Vagina (tissue), 2 donors: ENCODE results near the gene CD1E. TPM values are rescaled to one million over a fixed set of nuclear protein-coding genes. Genes with fewer than 3 reads are reported as not detected.

Source experiments
- DNase-seq, 2 donors: peaks; one replicate each; pipeline ENCODE4 v3.0.0-alpha.2; 2017; ENCODE audit errors: extremely low spot score in 2 of 2
- H3K27ac ChIP-seq: fragments of 200-600 bp; sonication (generic); one replicate; pipeline ENCODE4 v1.5.1; 2019
- H3K27me3 ChIP-seq: fragments of 200-600 bp; sonication (generic); one replicate; pipeline ENCODE4 v1.5.1; 2019
- H3K36me3 ChIP-seq, 2 donors: fragments of 200-600 bp; sonication (generic); one replicate each; pipeline ENCODE4 v1.5.1; 2017 to 2019
- H3K4me1 ChIP-seq: fragments of 200-600 bp; sonication (generic); one replicate; pipeline ENCODE4 v1.5.1; 2019
- H3K4me3 ChIP-seq, 2 donors: fragments of 200-600 bp; sonication (generic); 1 replicate in 1 of 2; 2 replicates in 1 of 2; pipeline ENCODE4 v1.5.1; 2016 to 2019
- H3K9me3 ChIP-seq: fragments of 200-600 bp; sonication (generic); one replicate; pipeline ENCODE4 v1.5.1; 2019
- POLR2A ChIP-seq, 2 donors: fragments of 450-650 bp; IDR thresholded peaks; one replicate each; pipeline ENCODE4 v1.6.1; 2017; ENCODE audit warnings: antibody characterized with exemption in 2 of 2, mild to moderate bottlenecking in 2 of 2, moderate library complexity in 2 of 2
- POLR2AphosphoS5 ChIP-seq, 2 donors: sonication (generic); formaldehyde crosslinking; IDR thresholded peaks; one replicate each; pipeline ENCODE4 v1.9.0; 2017; ENCODE audit warnings: antibody characterized with exemption in 2 of 2, mild to moderate bottlenecking in 2 of 2, low read depth in 1 of 2; ENCODE audit not compliant: insufficient read depth in 1 of 2
- intact Hi-C: fragments of 100-400 bp; cut with DNase I; formaldehyde crosslinking; loops from one replicate; pipeline ENCODE4 v1.15.1; 2023
- total RNA-seq: library from RNA; depleted of rRNA; stranded (reverse); fragments of >200 nt; gene quantifications from one replicate; pipeline ENCODE4 v1.2.3, GENCODE V29; 2016
- TF ChIP-seq, protein P1 (sequence below), 3 experiments: fragments of 450-650 bp in 2 of 3; fragments of 200-600 bp in 1 of 3; sonication (generic) in 1 of 3; IDR thresholded peaks; one replicate each; pipeline ENCODE4 v1.5.1; 2017 to 2019; ENCODE audit warnings: antibody characterized with exemption in 3 of 3, mild to moderate bottlenecking in 2 of 3, moderate library complexity in 2 of 3

Gene CD1E
- total RNA-seq, 1 donor from 2014 or later = 2.5 TPM

DNA sequence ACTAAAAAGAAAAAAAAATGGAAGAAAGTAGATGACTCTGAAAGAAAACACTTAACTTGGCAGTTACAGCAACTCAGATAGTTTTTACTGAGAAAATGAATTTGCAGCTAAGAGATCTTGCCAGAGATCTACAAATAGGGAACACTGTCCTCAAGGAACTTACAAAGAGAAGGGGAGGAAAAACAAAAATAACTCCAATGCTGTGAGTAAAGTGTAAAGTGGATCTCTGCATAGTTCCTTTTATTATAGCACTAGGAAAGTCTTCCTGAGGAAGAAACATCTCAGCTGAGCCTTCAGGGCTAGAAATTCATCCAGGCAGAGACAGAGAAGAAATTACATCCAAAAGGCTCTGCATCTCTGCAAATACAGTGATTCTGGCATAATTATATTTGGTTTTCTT lies 26.2 kb upstream of the CD1E start:
- intact Hi-C loops = no loop called here

DNA sequence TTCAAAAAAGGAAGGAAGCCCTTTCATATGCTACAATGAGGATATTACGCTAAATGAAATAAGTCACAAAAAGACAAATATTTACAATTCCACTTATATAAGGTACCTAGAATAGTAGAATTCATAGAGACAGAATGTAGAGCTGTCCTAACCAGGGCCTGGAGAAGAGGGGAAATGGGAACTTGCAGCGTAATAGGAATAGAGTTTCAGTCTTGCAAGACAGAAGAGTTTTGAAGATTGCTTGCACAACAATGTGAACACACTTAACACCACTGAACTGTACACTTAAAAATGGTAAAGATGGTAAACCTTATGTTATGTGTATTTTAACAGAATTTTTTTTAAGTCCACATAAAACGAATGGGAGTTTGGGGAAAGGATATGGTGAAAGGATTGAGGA lies 25.3 kb upstream of the CD1E start:
- H3K4me1 ChIP-seq = no peaks in the 10 kb centered on the region
- H3K9me3 ChIP-seq = no peaks in the 10 kb centered on the region
- H3K27me3 ChIP-seq = no peaks in the 10 kb centered on the region
- no peaks in the 10 kb centered on the region for H3K36me3 ChIP-seq
- TF ChIP-seq POLR2AphosphoS5 (IDR thresholded peaks at IDR 0.05; ENCODE audit: insufficient read depth in 1 of 2, low read depth in 1 of 2) (no peak), POLR2A (IDR thresholded peaks at IDR 0.05) (no peak)
- TF ChIP-seq, protein P1, sequence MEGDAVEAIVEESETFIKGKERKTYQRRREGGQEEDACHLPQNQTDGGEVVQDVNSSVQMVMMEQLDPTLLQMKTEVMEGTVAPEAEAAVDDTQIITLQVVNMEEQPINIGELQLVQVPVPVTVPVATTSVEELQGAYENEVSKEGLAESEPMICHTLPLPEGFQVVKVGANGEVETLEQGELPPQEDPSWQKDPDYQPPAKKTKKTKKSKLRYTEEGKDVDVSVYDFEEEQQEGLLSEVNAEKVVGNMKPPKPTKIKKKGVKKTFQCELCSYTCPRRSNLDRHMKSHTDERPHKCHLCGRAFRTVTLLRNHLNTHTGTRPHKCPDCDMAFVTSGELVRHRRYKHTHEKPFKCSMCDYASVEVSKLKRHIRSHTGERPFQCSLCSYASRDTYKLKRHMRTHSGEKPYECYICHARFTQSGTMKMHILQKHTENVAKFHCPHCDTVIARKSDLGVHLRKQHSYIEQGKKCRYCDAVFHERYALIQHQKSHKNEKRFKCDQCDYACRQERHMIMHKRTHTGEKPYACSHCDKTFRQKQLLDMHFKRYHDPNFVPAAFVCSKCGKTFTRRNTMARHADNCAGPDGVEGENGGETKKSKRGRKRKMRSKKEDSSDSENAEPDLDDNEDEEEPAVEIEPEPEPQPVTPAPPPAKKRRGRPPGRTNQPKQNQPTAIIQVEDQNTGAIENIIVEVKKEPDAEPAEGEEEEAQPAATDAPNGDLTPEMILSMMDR (IDR thresholded peaks at IDR 0.05) = no peak
- no peak for DNase-seq
- intact Hi-C loops = no loop called here
- H3K4me3 ChIP-seq = no peak overlapping the region
- H3K27ac ChIP-seq = no peak overlapping the region

More for the DNA sequence above, 26.2 kb upstream of the CD1E start:
- TF ChIP-seq, protein P1 (IDR thresholded peaks at IDR 0.05) = no peak
- no peak for TF ChIP-seq POLR2AphosphoS5 (IDR thresholded peaks at IDR 0.05; ENCODE audit: insufficient read depth in 1 of 2, low read depth in 1 of 2)
- no peak for TF ChIP-seq POLR2A (IDR thresholded peaks at IDR 0.05)
- no peaks in the 10 kb centered on the region for H3K4me1 ChIP-seq
- no peaks in the 10 kb centered on the region for H3K27me3 ChIP-seq
- no peaks in the 10 kb centered on the region for H3K9me3 ChIP-seq
- H3K27ac ChIP-seq = no peak overlapping the region
- H3K4me3 ChIP-seq = no peak overlapping the region
- no peak for DNase-seq
- no peaks in the 10 kb centered on the region for H3K36me3 ChIP-seq

DNA sequence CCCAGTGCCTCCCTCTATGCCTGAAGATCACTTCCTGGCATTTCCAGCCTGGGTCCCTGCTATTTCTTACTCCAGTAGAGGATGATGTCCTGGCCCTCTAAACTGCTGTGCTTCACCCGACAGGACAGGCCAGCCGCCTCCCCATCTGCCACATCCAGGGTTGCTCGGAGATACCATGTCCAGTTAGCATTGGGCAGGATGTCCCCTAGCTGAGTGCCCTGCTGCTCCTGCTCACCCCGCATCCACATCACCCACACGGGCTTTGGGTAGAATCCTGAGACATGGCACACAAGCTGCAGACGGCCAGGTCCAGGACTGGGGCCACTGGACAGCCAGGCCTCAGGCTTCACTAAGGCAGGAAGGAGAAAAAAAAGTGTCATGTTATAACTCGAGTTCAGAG lies 24.4 kb upstream of the CD1E start:
- no peak for TF ChIP-seq POLR2AphosphoS5 (IDR thresholded peaks at IDR 0.05; ENCODE audit: insufficient read depth in 1 of 2, low read depth in 1 of 2)
- TF ChIP-seq, protein P1 (IDR thresholded peaks at IDR 0.05) = no peak
- TF ChIP-seq POLR2A (IDR thresholded peaks at IDR 0.05) = no peak
- intact Hi-C loops = no loop called here
- H3K27ac ChIP-seq = no peak overlapping the region
- H3K4me3 ChIP-seq = no peak overlapping the region
- H3K9me3 ChIP-seq = no peaks in the 10 kb centered on the region
- H3K4me1 ChIP-seq = no peaks in the 10 kb centered on the region
- H3K36me3 ChIP-seq = no peaks in the 10 kb centered on the region
- no peaks in the 10 kb centered on the region for H3K27me3 ChIP-seq
- no peak for DNase-seq

DNA sequence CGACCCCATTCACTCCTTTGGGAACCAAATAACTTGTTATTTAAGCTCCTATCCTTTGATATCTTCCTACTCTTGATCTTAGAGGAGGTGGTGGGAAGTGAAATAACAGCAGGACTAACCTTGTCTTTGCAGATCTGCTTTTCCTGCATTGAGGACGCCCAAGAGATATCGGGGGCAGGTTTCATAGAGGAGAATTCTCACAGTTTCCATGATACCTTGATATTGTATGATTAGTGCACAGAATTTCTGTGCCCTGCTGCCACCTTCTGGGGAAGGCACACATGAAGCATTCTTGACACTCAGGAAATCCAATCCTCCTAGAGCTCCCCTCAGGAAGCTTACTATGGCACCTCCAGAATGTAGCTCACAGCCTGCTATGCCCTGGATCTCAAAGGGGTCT lies 24.0 kb upstream of the CD1E start:
- DNase-seq = no peak
- H3K27ac ChIP-seq = no peak overlapping the region
- no peaks in the 10 kb centered on the region for H3K36me3 ChIP-seq
- no peak overlapping the region for H3K4me3 ChIP-seq
- no peaks in the 10 kb centered on the region for H3K4me1 ChIP-seq
- H3K9me3 ChIP-seq = no peaks in the 10 kb centered on the region
- intact Hi-C loops = no loop called here
- no peaks in the 10 kb centered on the region for H3K27me3 ChIP-seq
- TF ChIP-seq POLR2AphosphoS5 (IDR thresholded peaks at IDR 0.05; ENCODE audit: insufficient read depth in 1 of 2, low read depth in 1 of 2) (no peak), POLR2A (IDR thresholded peaks at IDR 0.05) (no peak)
- TF ChIP-seq, protein P1 (IDR thresholded peaks at IDR 0.05) = no peak

DNA sequence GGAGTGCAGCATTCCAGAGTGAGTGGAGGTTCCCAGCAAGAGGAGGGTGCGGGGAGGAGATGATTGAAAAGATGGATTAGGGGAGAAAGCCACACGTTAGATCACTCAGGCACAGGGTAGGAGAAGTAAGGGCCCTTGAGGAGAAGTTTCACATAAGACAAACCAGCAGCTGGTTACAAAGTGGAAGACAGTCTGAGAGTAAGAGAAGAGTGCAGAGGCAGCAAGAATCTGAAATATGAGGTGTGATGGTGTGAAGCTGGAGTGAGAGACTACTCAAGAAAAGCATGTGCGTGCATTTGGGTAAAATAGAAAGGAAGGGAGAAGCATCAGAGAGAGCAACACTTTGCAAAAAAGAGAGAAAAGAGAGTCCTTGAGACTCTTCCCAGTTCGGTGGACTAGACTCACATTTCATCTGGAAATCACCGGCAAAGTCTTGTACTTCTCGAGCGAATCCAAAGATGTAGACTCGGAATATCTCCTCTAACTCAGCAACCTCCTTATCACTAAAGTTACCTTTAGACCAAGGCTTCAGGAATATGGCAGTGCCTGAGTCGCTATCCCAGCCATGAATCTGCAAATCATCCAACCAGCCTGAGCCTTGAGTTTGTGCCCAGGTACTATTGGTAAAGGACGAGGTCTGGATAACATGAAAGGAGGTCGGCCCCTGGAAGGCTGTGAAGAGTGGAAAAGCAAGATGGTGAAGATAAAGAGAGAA lies 23.1 kb upstream of the CD1E start:
- intact Hi-C loops = no loop called here
- H3K4me1 ChIP-seq = no peaks in the 10 kb centered on the region
- no peak for DNase-seq
- H3K4me3 ChIP-seq = no peak overlapping the region
- H3K9me3 ChIP-seq = no peaks in the 10 kb centered on the region
- H3K27ac ChIP-seq = no peak overlapping the region
- H3K36me3 ChIP-seq = no peaks in the 10 kb centered on the region
- no peaks in the 10 kb centered on the region for H3K27me3 ChIP-seq
- TF ChIP-seq, protein P1 (IDR thresholded peaks at IDR 0.05) = no peak
- TF ChIP-seq POLR2AphosphoS5 (IDR thresholded peaks at IDR 0.05; ENCODE audit: insufficient read depth in 1 of 2, low read depth in 1 of 2) (no peak), POLR2A (IDR thresholded peaks at IDR 0.05) (no peak)
